Activated T-helper 2 cell treated with anti-CD3 and anti-CD28 coated beads, Interferon-gamma antibody, Interleukin-2, Interleukin-4, amounts not matched to agents 10 μg/mL and 5 μg/mL and 100 μg/mL, durations not matched to agents 14 hours and 24 hours and 36 hours (primary cell): ENCODE measurements around the gene SIGLEC11. TPM values are rescaled to one million over a fixed set of nuclear protein-coding genes. Genes with fewer than 3 reads are reported as not detected.
A peak's percentile ranks its signal among the peaks of the same experiment; 100 is the strongest.

ENCODE experiments used
- DNase-seq: peaks from one replicate; pipeline ENCODE4 v3.0.0; 2021; ENCODE audit warnings: low spot score
- H3K27ac Mint-ChIP-seq: one replicate; pipeline ENCODE4 v1.8.0; 2021; ENCODE audit warnings: mixed read lengths
- H3K27me3 Mint-ChIP-seq: one replicate; pipeline ENCODE4 v1.8.0; 2021; ENCODE audit warnings: low read depth, mixed read lengths
- H3K36me3 Mint-ChIP-seq: one replicate; pipeline ENCODE4 v1.8.0; 2021; ENCODE audit warnings: low read depth, mixed read lengths
- H3K4me1 Mint-ChIP-seq: one replicate; pipeline ENCODE4 v1.8.0; 2021; ENCODE audit warnings: low read depth, mixed read lengths
- H3K4me3 Mint-ChIP-seq: one replicate; pipeline ENCODE4 v1.8.0; 2021; ENCODE audit warnings: low read depth, mild to moderate bottlenecking, moderate library complexity, mixed read lengths
- H3K9me3 Mint-ChIP-seq: one replicate; pipeline ENCODE4 v1.8.0; 2021; ENCODE audit warnings: mixed read lengths
- intact Hi-C: fragments of 100-400 bp; cut with micrococcal nuclease; formaldehyde crosslinking; loops from one replicate; pipeline ENCODE4 v1.15.1; 2023
- total RNA-seq: library from RNA; stranded (reverse); gene quantifications from 2 replicates; pipeline ENCODE4 v1.2.3, GENCODE V29; 2022

The SIGLEC11 gene
- total RNA-seq, 1 donor from 2014 or later: not detected

- Mint-ChIP-seq H3K4me3 (no peak overlapping the region), H3K36me3 (peaks cover 79% of the 10 kb centered on the region), H3K4me1 (peaks cover 36% of the 10 kb centered on the region), H3K9me3 (no peaks in the 10 kb centered on the region), H3K27ac (peak overlapping the region; percentile 88), H3K27me3 (no peaks in the 10 kb centered on the region)
- intact Hi-C loops: no loop called here
- DNase-seq: no peak
Observed at GRCh38 chr19:49912965-49913685, 47.8 kb downstream of the SIGLEC11 start.

DNA sequence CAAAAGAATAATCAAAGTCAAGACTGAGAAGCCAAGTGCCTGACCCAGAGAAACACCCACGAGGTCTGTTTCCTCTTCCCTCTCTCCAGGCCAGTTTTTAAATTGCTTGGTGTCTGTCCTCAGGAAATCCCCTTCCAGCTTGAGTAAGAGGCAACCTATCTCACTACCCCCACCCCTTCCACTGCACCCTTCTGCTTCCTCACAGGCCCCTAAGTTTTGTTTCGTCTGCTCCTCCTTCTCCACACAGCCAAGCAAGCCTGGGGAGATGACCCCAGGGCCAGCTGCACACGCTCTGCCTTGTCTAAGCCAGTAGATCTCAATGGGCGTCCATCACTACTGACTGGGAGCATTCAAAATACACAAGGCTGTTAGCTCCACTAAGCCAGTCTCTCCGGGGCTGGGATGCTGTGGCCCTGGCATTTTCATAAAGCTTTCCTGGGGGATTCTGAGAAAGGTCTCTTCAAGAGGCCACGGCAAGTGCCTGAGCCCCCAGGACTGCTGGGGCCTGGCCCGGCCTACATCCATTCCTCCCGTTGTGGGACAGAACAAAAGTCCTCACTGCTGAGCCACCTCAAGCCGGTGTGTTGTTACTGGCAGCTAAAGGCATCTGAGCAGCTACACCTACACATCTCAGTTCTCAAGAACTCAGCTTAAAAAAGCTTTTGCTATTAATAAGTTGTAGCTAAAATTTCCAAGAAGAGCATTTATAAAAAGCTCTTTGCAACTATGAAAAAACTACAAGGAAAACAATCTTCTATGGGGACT lies 49.4 kb downstream of the SIGLEC11 start:
- H3K4me1 Mint-ChIP-seq: peaks cover 41% of the 10 kb centered on the region
- peaks cover 81% of the 10 kb centered on the region for H3K36me3 Mint-ChIP-seq
- H3K4me3 Mint-ChIP-seq: peak overlapping the region; percentile 59
- H3K9me3 Mint-ChIP-seq: no peaks in the 10 kb centered on the region
- no peaks in the 10 kb centered on the region for H3K27me3 Mint-ChIP-seq
- no peak for DNase-seq
- intact Hi-C loops: loop anchor here (2.0 kb wide), 1 partner anchor 15 kb away; the partner anchor contains the start of gene IL4I1
- H3K27ac Mint-ChIP-seq: peak overlapping the region; percentile 88

- no peak overlapping the region for H3K4me3 Mint-ChIP-seq
- peaks cover 81% of the 10 kb centered on the region for H3K36me3 Mint-ChIP-seq
- intact Hi-C loops: loop anchor here (2.0 kb wide), 1 partner anchor 13 kb away; the partner anchor contains the start of gene IL4I1
- H3K4me1 Mint-ChIP-seq: peaks cover 38% of the 10 kb centered on the region
- no peak for DNase-seq
- no peaks in the 10 kb centered on the region for H3K9me3 Mint-ChIP-seq
- no peaks in the 10 kb centered on the region for H3K27me3 Mint-ChIP-seq
- peak overlapping the region; percentile 42 for H3K27ac Mint-ChIP-seq
Observed at GRCh38 chr19:49910179-49910578, 50.8 kb downstream of the SIGLEC11 start.

GRCh38 chr19:49908480-49909420 lies 52.2 kb downstream of the SIGLEC11 start:
- Mint-ChIP-seq H3K9me3 (no peaks in the 10 kb centered on the region), H3K4me1 (peaks cover 39% of the 10 kb centered on the region), H3K27ac (no peak overlapping the region), H3K36me3 (peaks cover 69% of the 10 kb centered on the region), H3K4me3 (no peak overlapping the region), H3K27me3 (no peaks in the 10 kb centered on the region)
- intact Hi-C loops: no loop called here
- no peak for DNase-seq

DNA sequence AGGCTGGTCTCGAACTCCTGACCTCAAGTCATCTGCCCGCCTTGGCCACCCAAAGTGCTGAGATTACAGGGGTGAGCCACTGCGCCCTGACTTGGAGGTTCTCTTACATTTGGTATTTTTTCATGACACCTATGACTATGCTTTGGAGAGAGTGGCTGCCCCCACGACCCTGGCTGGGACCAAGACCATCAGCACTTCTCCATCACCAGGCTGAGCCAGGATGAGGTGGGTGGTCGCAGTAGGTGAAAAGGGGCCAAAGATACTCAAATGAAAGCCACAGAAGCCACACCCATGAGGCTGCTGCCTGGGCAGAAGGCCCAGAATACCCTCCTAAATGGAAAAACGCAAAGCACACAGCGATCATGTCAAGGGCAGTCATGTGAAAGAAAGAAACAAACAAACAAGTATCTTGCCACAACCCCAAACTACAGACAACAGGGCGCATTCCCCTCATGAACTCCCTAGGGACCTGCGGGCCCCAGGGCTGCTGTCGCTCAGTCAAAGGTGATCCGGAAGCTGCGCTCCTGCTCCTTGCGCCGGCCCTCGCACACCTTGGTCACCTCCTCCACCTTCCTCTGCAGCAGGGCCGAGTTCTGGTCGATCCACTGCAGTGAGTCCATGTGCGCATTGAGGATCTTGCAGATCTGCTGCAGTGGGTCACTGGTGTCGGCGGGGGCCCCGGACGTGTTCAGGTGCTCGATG lies 53.1 kb downstream of the SIGLEC11 start:
- no peak overlapping the region for H3K4me3 Mint-ChIP-seq
- H3K27ac Mint-ChIP-seq: peak overlapping the region; percentile 17
- peaks cover 36% of the 10 kb centered on the region for H3K4me1 Mint-ChIP-seq
- intact Hi-C loops: no loop called here
- H3K27me3 Mint-ChIP-seq: no peaks in the 10 kb centered on the region
- H3K9me3 Mint-ChIP-seq: no peaks in the 10 kb centered on the region
- no peak for DNase-seq
- peaks cover 61% of the 10 kb centered on the region for H3K36me3 Mint-ChIP-seq

DNA sequence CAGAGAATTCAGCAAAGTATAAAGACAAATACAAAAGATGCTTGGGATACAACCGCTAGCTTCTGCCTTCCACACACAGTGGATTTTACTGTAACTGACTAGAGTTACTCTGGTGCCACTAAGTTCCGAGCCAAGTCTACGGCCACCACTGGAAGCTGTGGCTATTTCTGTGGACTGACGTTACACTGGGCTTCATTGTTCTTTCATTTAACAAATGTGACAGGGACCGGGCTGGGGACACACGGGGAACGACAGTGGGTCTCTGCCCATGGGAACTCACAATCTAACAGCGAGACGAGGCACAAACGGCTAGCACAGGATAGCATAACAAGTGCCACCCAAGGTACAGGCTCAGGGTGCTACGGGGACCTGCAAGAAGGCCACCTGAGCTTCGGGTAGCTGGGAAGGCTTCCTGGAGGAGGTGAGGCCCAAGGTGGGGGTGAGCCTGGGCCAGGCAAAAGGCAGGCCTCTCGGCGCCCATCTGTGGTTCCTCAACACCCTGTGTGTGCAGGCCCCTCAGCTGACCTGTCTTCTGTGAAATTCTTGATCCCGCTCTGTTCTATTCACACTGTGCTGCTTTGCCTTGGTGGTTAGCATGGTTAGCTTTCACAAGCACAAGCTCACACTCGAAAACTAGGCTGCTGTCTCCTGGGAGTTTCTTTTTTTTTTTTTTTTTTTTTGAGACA lies 54.0 kb downstream of the SIGLEC11 start:
- peaks cover 55% of the 10 kb centered on the region for H3K36me3 Mint-ChIP-seq
- no peaks in the 10 kb centered on the region for H3K9me3 Mint-ChIP-seq
- no peak for DNase-seq
- no peak overlapping the region for H3K4me3 Mint-ChIP-seq
- intact Hi-C loops: no loop called here
- H3K4me1 Mint-ChIP-seq: peaks cover 32% of the 10 kb centered on the region
- H3K27ac Mint-ChIP-seq: no peak overlapping the region
- no peaks in the 10 kb centered on the region for H3K27me3 Mint-ChIP-seq

DNA sequence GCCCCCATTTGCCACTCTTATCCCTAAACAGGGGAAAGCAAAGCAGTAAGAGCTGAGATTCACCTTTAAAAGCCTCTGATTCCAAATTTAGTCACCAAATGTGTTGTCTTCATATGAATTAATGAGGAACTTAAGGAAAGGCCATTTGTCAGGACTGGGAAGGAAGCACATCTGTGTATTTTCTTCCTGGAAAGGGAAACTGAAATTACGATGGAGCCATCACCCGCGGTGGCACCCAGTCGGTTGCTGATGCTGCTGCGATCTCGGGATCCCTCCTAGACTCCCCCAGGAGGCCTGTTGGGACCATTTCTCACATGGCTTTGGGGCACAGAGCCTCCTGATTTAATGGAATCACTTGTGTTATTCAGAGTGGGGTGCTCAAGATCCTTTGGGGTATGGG lies 56.8 kb downstream of the SIGLEC11 start:
- peaks cover 18% of the 10 kb centered on the region for H3K4me1 Mint-ChIP-seq
- peaks cover 36% of the 10 kb centered on the region for H3K36me3 Mint-ChIP-seq
- peak overlapping the region; percentile 52 for H3K27ac Mint-ChIP-seq
- DNase-seq: no peak
- intact Hi-C loops: no loop called here
- no peak overlapping the region for H3K4me3 Mint-ChIP-seq
- no peaks in the 10 kb centered on the region for H3K27me3 Mint-ChIP-seq
- H3K9me3 Mint-ChIP-seq: no peaks in the 10 kb centered on the region

Other genes with a start within 250 kb of the SIGLEC11 start
- 2.0 and 2.3 TPM in 2 replicates for gene TSKS, start 197.9 kb downstream of the SIGLEC11 start, total RNA-seq
- 61.9 and 65.4 TPM in 2 replicates for gene AP2A1, start 194.2 kb downstream of the SIGLEC11 start, total RNA-seq
- 13.0 and 13.6 TPM in 2 replicates for gene FUZ, start 147.9 kb downstream of the SIGLEC11 start, total RNA-seq
- 44.0 and 49.6 TPM in 2 replicates for gene MED25, start 142.9 kb downstream of the SIGLEC11 start, total RNA-seq
- 127 and 134 TPM in 2 replicates for gene PTOV1, start 110.0 kb downstream of the SIGLEC11 start, total RNA-seq
- 111 and 117 TPM in 2 replicates for gene PNKP, start 93.6 kb downstream of the SIGLEC11 start, total RNA-seq
- gene AKT1S1, start 83.8 kb downstream of the SIGLEC11 start, total RNA-seq: 26.6 and 29.7 TPM in 2 replicates
- gene TBC1D17, start 83.5 kb downstream of the SIGLEC11 start, total RNA-seq: 40.0 and 42.3 TPM in 2 replicates
- gene IL4I1, start 64.3 kb downstream of the SIGLEC11 start, total RNA-seq: 42.3 and 42.4 TPM in 2 replicates
- gene ATF5, start 32.0 kb downstream of the SIGLEC11 start, total RNA-seq: 26.0 and 28.3 TPM in 2 replicates
- 170 and 178 TPM in 2 replicates for gene NUP62, start 31.7 kb downstream of the SIGLEC11 start, total RNA-seq
- 60.8 and 67.7 TPM in 2 replicates for gene VRK3, start 64.2 kb upstream of the SIGLEC11 start, total RNA-seq
- 11.2 TPM in 2 replicates for gene ZNF473, start 64.8 kb upstream of the SIGLEC11 start, total RNA-seq
- not detected in 2 replicates for gene IZUMO2, start 202.1 kb upstream of the SIGLEC11 start, total RNA-seq
- not detected in 2 replicates for gene MYH14, start 242.4 kb upstream of the SIGLEC11 start, total RNA-seq